Mesenchymal stem cell (in vitro differentiated cells and primary cell): ENCODE data around the gene PERCC1.

ENCODE experiments used
- DNase-seq: peaks from one replicate; pipeline ENCODE4 v3.0.0-alpha.2; 2013
- H2AFZ ChIP-seq: one replicate; pipeline ENCODE4 v1.6.1; 2013; ENCODE audit warnings: low read depth, mild to moderate bottlenecking, control low read depth, inconsistent platforms, low read length, moderate library complexity
- H2AK5ac ChIP-seq: 2 replicates; pipeline ENCODE4 v1.6.1; 2013; ENCODE audit warnings: low read length, moderate library complexity, mild to moderate bottlenecking, inconsistent platforms; ENCODE audit not compliant: severe bottlenecking
- H2BK120ac ChIP-seq: one replicate; pipeline ENCODE4 v1.6.1; 2013; ENCODE audit warnings: low read depth, mild to moderate bottlenecking, inconsistent platforms, low read length, moderate library complexity
- H2BK12ac ChIP-seq, 2 experiments: one replicate each; pipeline ENCODE4 v1.6.1; 2013; ENCODE audit warnings: inconsistent platforms in 2 of 2, low read length in 2 of 2, mild to moderate bottlenecking in 2 of 2, moderate library complexity in 2 of 2, control low read depth in 1 of 2
- H2BK15ac ChIP-seq: one replicate; pipeline ENCODE4 v1.6.1; 2013; ENCODE audit warnings: mild to moderate bottlenecking, low read depth, inconsistent platforms; ENCODE audit not compliant: poor library complexity, severe bottlenecking
- H2BK5ac ChIP-seq: 2 replicates; pipeline ENCODE4 v1.6.1; 2013; ENCODE audit warnings: low read depth, mild to moderate bottlenecking, low read length, control low read depth, inconsistent platforms; ENCODE audit not compliant: poor library complexity, severe bottlenecking
- H3K14ac ChIP-seq, 2 experiments: one replicate each; pipeline ENCODE4 v1.6.1; 2013; ENCODE audit warnings: inconsistent platforms in 2 of 2, low read length in 2 of 2, control low read depth in 1 of 2, mild to moderate bottlenecking in 1 of 2, moderate library complexity in 1 of 2
- H3K18ac ChIP-seq, 2 experiments: one replicate each; pipeline ENCODE4 v1.6.1; 2013; ENCODE audit warnings: inconsistent platforms in 2 of 2, low read length in 2 of 2, control low read depth in 1 of 2, low read depth in 1 of 2, mild to moderate bottlenecking in 1 of 2
- H3K23ac ChIP-seq, 2 experiments: one replicate each; pipeline ENCODE4 v1.6.1; 2013; ENCODE audit warnings: inconsistent platforms in 2 of 2, low read length in 2 of 2, mild to moderate bottlenecking in 2 of 2, moderate library complexity in 2 of 2, control low read depth in 1 of 2
- H3K27ac ChIP-seq: 2 replicates; pipeline ENCODE4 v1.5.1; 2013; ENCODE audit warnings: mild to moderate bottlenecking, moderate library complexity, low read length, control low read depth, inconsistent platforms; ENCODE audit not compliant: poor library complexity, severe bottlenecking
- H3K27me3 ChIP-seq, 2 experiments: 2 replicates each; pipeline versions ENCODE4 v1.6.1 to v1.7.0; 2013; ENCODE audit warnings: low read length in 2 of 2, mild to moderate bottlenecking in 2 of 2, moderate library complexity in 2 of 2, control low read depth in 1 of 2, inconsistent platforms in 1 of 2; ENCODE audit not compliant: control insufficient read depth in 1 of 2, insufficient read depth in 1 of 2
- H3K36me3 ChIP-seq, 2 experiments: 2 replicates each; pipeline versions ENCODE4 v1.6.1 to v1.7.0; 2013; ENCODE audit warnings: low read length in 2 of 2, control low read depth in 1 of 2, inconsistent platforms in 1 of 2, low read depth in 1 of 2, mild to moderate bottlenecking in 1 of 2; ENCODE audit not compliant: insufficient read depth in 2 of 2, control insufficient read depth in 1 of 2
- H3K4ac ChIP-seq, 2 experiments: one replicate each; pipeline ENCODE4 v1.6.1; 2013; ENCODE audit warnings: inconsistent platforms in 2 of 2, low read length in 2 of 2, mild to moderate bottlenecking in 2 of 2, moderate library complexity in 2 of 2, control low read depth in 1 of 2, low read depth in 1 of 2
- H3K4me1 ChIP-seq: 2 replicates; pipeline ENCODE4 v1.6.1; 2013; ENCODE audit warnings: low read depth, low read length, control low read depth; ENCODE audit not compliant: control insufficient read depth, insufficient read depth
- H3K4me2 ChIP-seq: 2 replicates; pipeline ENCODE4 v1.6.1; 2013; ENCODE audit warnings: low read length, mild to moderate bottlenecking, inconsistent platforms; ENCODE audit not compliant: poor library complexity, severe bottlenecking
- H3K4me3 ChIP-seq, 2 experiments: 2 replicates each; pipeline versions ENCODE4 v1.5.1 to v1.7.0; 2013; ENCODE audit warnings: low read length in 2 of 2, mild to moderate bottlenecking in 2 of 2, control low read depth in 1 of 2, low read depth in 1 of 2; ENCODE audit not compliant: insufficient read depth in 1 of 2
- H3K79me1 ChIP-seq: replicated peaks from 2 replicates; pipeline ENCODE4 v1.6.1; 2013; ENCODE audit warnings: mild to moderate bottlenecking, control low read depth, low read length, inconsistent platforms; ENCODE audit not compliant: poor library complexity, severe bottlenecking
- H3K9ac ChIP-seq: 2 replicates; pipeline ENCODE4 v1.7.0; 2013; ENCODE audit warnings: mild to moderate bottlenecking, low read length, moderate library complexity
- H3K9me3 ChIP-seq: 2 replicates; pipeline ENCODE4 v1.7.0; 2013; ENCODE audit warnings: mild to moderate bottlenecking, low read length; ENCODE audit not compliant: control insufficient read depth
- H4K8ac ChIP-seq: one replicate; pipeline ENCODE4 v1.6.1; 2013; ENCODE audit warnings: inconsistent platforms, mild to moderate bottlenecking, low read length, moderate library complexity
- H4K91ac ChIP-seq: one replicate; pipeline ENCODE4 v1.6.1; 2013; ENCODE audit warnings: mild to moderate bottlenecking, low read length, inconsistent platforms
- WGBS: methylation state at CpG from one replicate; pipeline ENCODE4 v1.1.7; 2013; ENCODE audit warnings: mixed read lengths; 5-methylcytosine and 5-hydroxymethylcytosine counted together

Gene PERCC1

DNA sequence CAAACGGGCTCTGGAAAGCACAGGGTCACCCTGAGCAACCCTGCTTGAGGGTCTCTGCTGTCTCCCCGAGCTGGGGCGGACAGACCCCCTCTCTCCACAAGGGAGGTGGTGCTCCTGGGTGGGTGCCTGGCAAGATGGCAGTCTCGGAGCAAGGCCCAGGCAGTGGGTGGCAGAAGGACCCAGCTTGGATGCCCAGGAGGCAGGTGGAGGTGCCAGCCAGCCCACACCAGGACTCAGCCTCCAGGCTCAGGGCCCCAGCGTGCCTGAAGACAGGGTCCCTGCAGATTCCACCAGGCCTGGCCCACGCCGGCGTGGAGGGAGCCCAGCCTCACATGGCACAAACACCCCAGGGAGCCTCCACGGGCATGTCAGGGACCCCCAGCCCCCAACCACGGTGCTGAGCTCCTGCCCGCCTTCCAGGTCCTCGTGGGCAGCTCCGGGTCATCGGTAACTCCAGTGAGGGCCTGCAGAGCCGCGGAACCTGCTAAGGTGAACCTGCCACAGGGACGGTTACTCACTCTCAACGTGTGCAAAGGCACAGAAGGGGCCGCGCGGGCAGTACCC, 37.2 kb upstream of the PERCC1 start:
- Histone ChIP-seq H3K27me3 (no peaks in the 10 kb centered on the region), H4K8ac (no peak overlapping the region), H2BK120ac (no peak overlapping the region), H3K4me1 (peaks cover 2% of the 10 kb centered on the region), H2BK12ac (no peak overlapping the region), H4K91ac (no peak overlapping the region), H3K36me3 (peaks cover 54 to 61% of the 10 kb centered on the region in 2 experiments), H3K23ac (no peak overlapping the region), H3K4ac (no peak overlapping the region), H3K27ac (no peak overlapping the region), H3K4me2 (no peak overlapping the region), H2AK5ac (no peak overlapping the region), H3K9me3 (no peaks in the 10 kb centered on the region), H3K4me3 (no peak overlapping the region), H3K18ac (no peak overlapping the region), H2AFZ (no peak overlapping the region), H2BK5ac (no peak overlapping the region), H3K79me1 (no peaks in the 10 kb centered on the region), H2BK15ac (no peak overlapping the region), H3K14ac (no peak overlapping the region), H3K9ac (no peak overlapping the region)
- no peak for DNase-seq
- WGBS = 96% methylated on average over 21 of the region's 21 CpGs

DNA sequence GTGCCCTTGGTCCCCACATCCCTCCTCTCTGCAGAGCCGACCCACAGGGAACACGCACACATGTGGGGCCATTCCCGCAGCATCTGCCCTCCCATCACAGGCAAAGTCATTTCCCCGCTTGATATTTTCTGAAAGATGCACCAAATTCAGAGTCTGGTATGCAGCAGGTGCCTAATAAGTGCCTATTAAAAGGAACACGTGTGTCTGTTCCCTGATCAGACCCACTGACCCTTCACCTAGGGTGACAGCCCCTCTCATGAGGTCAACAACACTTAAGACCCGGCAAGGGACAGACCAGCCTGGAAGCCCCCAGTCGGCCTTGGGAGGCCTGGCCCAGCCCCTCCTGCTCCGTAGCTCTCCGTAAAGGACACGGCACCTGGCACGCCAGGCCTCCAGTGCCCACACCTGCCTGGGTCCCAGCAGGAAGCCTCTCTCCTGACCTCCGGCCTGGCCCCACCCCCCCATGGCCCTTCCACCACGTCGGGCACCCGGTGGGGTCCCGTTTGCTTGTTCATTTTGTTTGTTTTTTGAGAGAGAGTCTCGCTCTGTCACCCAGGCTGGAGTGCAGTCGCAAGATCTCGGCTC, 36.4 kb upstream of the PERCC1 start:
- H3K79me1 ChIP-seq = no peaks in the 10 kb centered on the region
- H3K9ac ChIP-seq = no peak overlapping the region
- WGBS = 91% methylated on average over 19 of the region's 19 CpGs

DNA sequence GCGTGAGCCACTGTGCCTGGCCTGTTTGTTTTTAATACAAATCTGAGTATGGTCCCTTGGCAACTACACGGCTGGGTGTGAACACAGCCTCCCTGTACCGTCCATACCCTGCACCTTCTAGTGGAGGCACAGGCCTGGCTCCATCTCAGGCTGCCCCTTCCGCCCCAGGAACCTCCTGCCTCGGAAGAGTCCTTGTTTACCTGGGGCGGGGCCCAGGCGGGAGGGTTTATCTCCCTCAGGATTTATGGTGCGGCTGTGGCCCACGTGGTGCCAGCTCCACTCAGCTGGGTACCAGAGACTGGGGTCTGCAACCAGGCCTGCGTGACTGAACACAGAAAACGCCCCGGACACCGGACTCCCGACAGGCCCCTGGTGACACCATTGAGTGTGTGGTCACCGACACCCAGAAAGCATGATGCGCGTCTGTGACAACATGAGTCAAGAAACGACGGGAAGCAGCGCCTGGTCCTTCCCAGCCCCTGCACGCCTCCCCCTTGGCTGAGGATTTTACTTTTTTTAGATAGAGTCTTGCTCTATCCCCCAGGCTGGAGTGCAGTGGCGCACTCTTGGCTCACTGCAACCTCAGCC, 35.3 kb upstream of the PERCC1 start:
- DNase-seq = no peak
- Histone ChIP-seq H3K18ac (no peak overlapping the region), H2BK15ac (no peak overlapping the region), H4K8ac (no peak overlapping the region), H3K27ac (no peak overlapping the region), H3K9me3 (no peaks in the 10 kb centered on the region), H3K79me1 (no peaks in the 10 kb centered on the region), H2BK12ac (no peak overlapping the region), H2AFZ (no peak overlapping the region), H3K23ac (no peak overlapping the region), H3K36me3 (peaks cover 61% of the 10 kb centered on the region in 2 experiments), H2BK5ac (no peak overlapping the region), H3K14ac (no peak overlapping the region), H3K4me1 (peaks cover 2% of the 10 kb centered on the region), H2BK120ac (no peak overlapping the region), H3K4me3 (no peak overlapping the region), H2AK5ac (no peak overlapping the region), H3K27me3 (no peaks in the 10 kb centered on the region), H4K91ac (no peak overlapping the region), H3K4ac (no peak overlapping the region), H3K9ac (no peak overlapping the region), H3K4me2 (no peak overlapping the region)
- WGBS = 93% methylated on average over 22 of the region's 22 CpGs

More for the DNA sequence above, 36.4 kb upstream of the PERCC1 start:
- Histone ChIP-seq H3K14ac (no peak overlapping the region), H3K4me2 (no peak overlapping the region), H3K27ac (no peak overlapping the region), H4K91ac (no peak overlapping the region), H3K4me1 (peaks cover 2% of the 10 kb centered on the region), H2BK15ac (no peak overlapping the region), H3K4ac (no peak overlapping the region), H3K27me3 (no peaks in the 10 kb centered on the region), H2AFZ (no peak overlapping the region), H2AK5ac (no peak overlapping the region), H3K23ac (no peak overlapping the region), H3K4me3 (no peak overlapping the region), H2BK120ac (no peak overlapping the region), H3K18ac (no peak overlapping the region), H3K36me3 (peaks cover 62 to 63% of the 10 kb centered on the region in 2 experiments), H3K9me3 (no peaks in the 10 kb centered on the region), H4K8ac (no peak overlapping the region), H2BK5ac (no peak overlapping the region), H2BK12ac (no peak overlapping the region)
- no peak for DNase-seq

- Histone ChIP-seq H4K91ac (no peak overlapping the region), H2BK12ac (no peak overlapping the region), H3K23ac (no peak overlapping the region), H3K18ac (no peak overlapping the region), H3K27ac (no peak overlapping the region), H3K79me1 (no peaks in the 10 kb centered on the region), H3K4me3 (no peak overlapping the region), H3K9me3 (no peaks in the 10 kb centered on the region), H2BK120ac (no peak overlapping the region), H3K4me1 (peaks cover 2% of the 10 kb centered on the region), H3K27me3 (no peaks in the 10 kb centered on the region), H3K4me2 (no peak overlapping the region), H3K36me3 (peaks cover 65 to 78% of the 10 kb centered on the region in 2 experiments), H2BK5ac (no peak overlapping the region), H2BK15ac (no peak overlapping the region), H2AK5ac (no peak overlapping the region), H3K14ac (no peak overlapping the region), H3K9ac (no peak overlapping the region), H2AFZ (no peak overlapping the region), H3K4ac (no peak overlapping the region), H4K8ac (no peak overlapping the region)
- WGBS = 93% methylated on average over 19 of the region's 21 CpGs
- DNase-seq = no peak
Measured at GRCh38 chr16:1397779-1398178, 33.1 kb upstream of the PERCC1 start.
